Bronchial epithelial cell (primary cell): ENCODE data around the gene FRS3. TPM values are rescaled to one million over a fixed set of nuclear protein-coding genes. Genes with fewer than 3 reads are reported as not detected.

ENCODE experiments used
- DNase-seq: peaks from one replicate; pipeline ENCODE4 v3.0.0-alpha.2; 2010; ENCODE audit warnings: low read depth
- FAIRE-seq: peaks from 2 replicates; lab custom pipeline; 2011; peaks lifted over from hg19 to GRCh38; lab: Jason Lieb, UNC
- H3K27me3 ChIP-seq: 2 replicates; pipeline ENCODE4 v1.5.1; 2011; ENCODE audit warnings: low read length; ENCODE audit not compliant: control insufficient read depth, insufficient read depth
- H3K36me3 ChIP-seq: 2 replicates; pipeline ENCODE4 v1.5.1; 2011; ENCODE audit warnings: low read length; ENCODE audit not compliant: control insufficient read depth, insufficient read depth
- H3K4me3 ChIP-seq: 2 replicates; pipeline ENCODE4 v1.5.1; 2011; ENCODE audit warnings: mild to moderate bottlenecking, low read depth, low read length, control low read depth
- CTCF ChIP-seq: IDR thresholded peaks from 2 replicates; pipeline ENCODE4 v1.5.1; 2011; ENCODE audit warnings: mild to moderate bottlenecking, moderate library complexity, low read length, control low read depth, inconsistent platforms; ENCODE audit not compliant: insufficient read depth, severe bottlenecking
- total RNA-seq: library from RNA; depleted of rRNA; stranded (reverse); fragments of >200 nt; gene quantifications from 2 replicates; pipeline ENCODE4 v1.2.1, GENCODE V29; 2014

FRS3 gene
- total RNA-seq, 1 donor from 2014 or later = 0.79 TPM

GRCh38 chr6:41777551-41778285, 2.0 kb downstream of the FRS3 start:
- no peak for TF ChIP-seq CTCF
- DNase-seq (no peak), FAIRE-seq (no peak)
- peaks cover 12% of the 10 kb centered on the region for H3K36me3 ChIP-seq
- no peaks in the 10 kb centered on the region for H3K27me3 ChIP-seq
- no peak overlapping the region for H3K4me3 ChIP-seq

- Histone ChIP-seq H3K27me3 (no peaks in the 10 kb centered on the region), H3K4me3 (no peak overlapping the region), H3K36me3 (peaks cover 19% of the 10 kb centered on the region)
- FAIRE-seq (no peak), DNase-seq (no peak)
- no peak for TF ChIP-seq CTCF
These were observed 4.3 kb downstream of the FRS3 start for GRCh38 chr6:41775293-41775882.

- no peak for FAIRE-seq
- no peaks in the 10 kb centered on the region for H3K27me3 ChIP-seq
- no peak overlapping the region for H3K4me3 ChIP-seq
- TF ChIP-seq CTCF = no peak
- H3K36me3 ChIP-seq = peaks cover 19% of the 10 kb centered on the region
- DNase-seq = no peak
These were observed 4.9 kb downstream of the FRS3 start for GRCh38 chr6:41774841-41775240.

- TF ChIP-seq CTCF = no peak
- FAIRE-seq (no peak), DNase-seq (no peak)
- H3K4me3 ChIP-seq = no peak overlapping the region
- H3K36me3 ChIP-seq = peaks cover 16% of the 10 kb centered on the region
- H3K27me3 ChIP-seq = no peaks in the 10 kb centered on the region
These were observed 8.4 kb downstream of the FRS3 start for GRCh38 chr6:41771058-41771983.

- no peak for FAIRE-seq
These were observed 9.2 kb downstream of the FRS3 start for GRCh38 chr6:41770381-41771057.

More at GRCh38 chr6:41770381-41771057, 9.2 kb downstream of the FRS3 start:
- no peak for DNase-seq
- peaks cover 16% of the 10 kb centered on the region for H3K36me3 ChIP-seq
- no peak for TF ChIP-seq CTCF
- H3K4me3 ChIP-seq = no peak overlapping the region
- no peaks in the 10 kb centered on the region for H3K27me3 ChIP-seq
